Mesenchymal stem cell (in vitro differentiated cells and primary cell): ENCODE data around the gene MYO1D.
A peak's percentile ranks its signal among the peaks of the same experiment; 100 is the strongest.

ENCODE experiments used
- DNase-seq: peaks from one replicate; pipeline ENCODE4 v3.0.0-alpha.2; 2013
- H2AFZ ChIP-seq: one replicate; pipeline ENCODE4 v1.6.1; 2013; ENCODE audit warnings: low read depth, mild to moderate bottlenecking, control low read depth, inconsistent platforms, low read length, moderate library complexity
- H2AK5ac ChIP-seq: 2 replicates; pipeline ENCODE4 v1.6.1; 2013; ENCODE audit warnings: low read length, moderate library complexity, mild to moderate bottlenecking, inconsistent platforms; ENCODE audit not compliant: severe bottlenecking
- H2BK120ac ChIP-seq: one replicate; pipeline ENCODE4 v1.6.1; 2013; ENCODE audit warnings: low read depth, mild to moderate bottlenecking, inconsistent platforms, low read length, moderate library complexity
- H2BK12ac ChIP-seq, 2 experiments: one replicate each; pipeline ENCODE4 v1.6.1; 2013; ENCODE audit warnings: inconsistent platforms in 2 of 2, low read length in 2 of 2, mild to moderate bottlenecking in 2 of 2, moderate library complexity in 2 of 2, control low read depth in 1 of 2
- H2BK15ac ChIP-seq: one replicate; pipeline ENCODE4 v1.6.1; 2013; ENCODE audit warnings: mild to moderate bottlenecking, low read depth, inconsistent platforms; ENCODE audit not compliant: poor library complexity, severe bottlenecking
- H2BK5ac ChIP-seq: 2 replicates; pipeline ENCODE4 v1.6.1; 2013; ENCODE audit warnings: low read depth, mild to moderate bottlenecking, low read length, control low read depth, inconsistent platforms; ENCODE audit not compliant: poor library complexity, severe bottlenecking
- H3K14ac ChIP-seq, 2 experiments: one replicate each; pipeline ENCODE4 v1.6.1; 2013; ENCODE audit warnings: inconsistent platforms in 2 of 2, low read length in 2 of 2, control low read depth in 1 of 2, mild to moderate bottlenecking in 1 of 2, moderate library complexity in 1 of 2
- H3K18ac ChIP-seq, 2 experiments: one replicate each; pipeline ENCODE4 v1.6.1; 2013; ENCODE audit warnings: inconsistent platforms in 2 of 2, low read length in 2 of 2, control low read depth in 1 of 2, low read depth in 1 of 2, mild to moderate bottlenecking in 1 of 2
- H3K23ac ChIP-seq, 2 experiments: one replicate each; pipeline ENCODE4 v1.6.1; 2013; ENCODE audit warnings: inconsistent platforms in 2 of 2, low read length in 2 of 2, mild to moderate bottlenecking in 2 of 2, moderate library complexity in 2 of 2, control low read depth in 1 of 2
- H3K27ac ChIP-seq: 2 replicates; pipeline ENCODE4 v1.5.1; 2013; ENCODE audit warnings: mild to moderate bottlenecking, moderate library complexity, low read length, control low read depth, inconsistent platforms; ENCODE audit not compliant: poor library complexity, severe bottlenecking
- H3K27me3 ChIP-seq, 2 experiments: 2 replicates each; pipeline versions ENCODE4 v1.6.1 to v1.7.0; 2013; ENCODE audit warnings: low read length in 2 of 2, mild to moderate bottlenecking in 2 of 2, moderate library complexity in 2 of 2, control low read depth in 1 of 2, inconsistent platforms in 1 of 2; ENCODE audit not compliant: control insufficient read depth in 1 of 2, insufficient read depth in 1 of 2
- H3K36me3 ChIP-seq, 2 experiments: 2 replicates each; pipeline versions ENCODE4 v1.6.1 to v1.7.0; 2013; ENCODE audit warnings: low read length in 2 of 2, control low read depth in 1 of 2, inconsistent platforms in 1 of 2, low read depth in 1 of 2, mild to moderate bottlenecking in 1 of 2; ENCODE audit not compliant: insufficient read depth in 2 of 2, control insufficient read depth in 1 of 2
- H3K4ac ChIP-seq, 2 experiments: one replicate each; pipeline ENCODE4 v1.6.1; 2013; ENCODE audit warnings: inconsistent platforms in 2 of 2, low read length in 2 of 2, mild to moderate bottlenecking in 2 of 2, moderate library complexity in 2 of 2, control low read depth in 1 of 2, low read depth in 1 of 2
- H3K4me1 ChIP-seq: 2 replicates; pipeline ENCODE4 v1.6.1; 2013; ENCODE audit warnings: low read depth, low read length, control low read depth; ENCODE audit not compliant: control insufficient read depth, insufficient read depth
- H3K4me2 ChIP-seq: 2 replicates; pipeline ENCODE4 v1.6.1; 2013; ENCODE audit warnings: low read length, mild to moderate bottlenecking, inconsistent platforms; ENCODE audit not compliant: poor library complexity, severe bottlenecking
- H3K4me3 ChIP-seq, 2 experiments: 2 replicates each; pipeline versions ENCODE4 v1.5.1 to v1.7.0; 2013; ENCODE audit warnings: low read length in 2 of 2, mild to moderate bottlenecking in 2 of 2, control low read depth in 1 of 2, low read depth in 1 of 2; ENCODE audit not compliant: insufficient read depth in 1 of 2
- H3K79me1 ChIP-seq: replicated peaks from 2 replicates; pipeline ENCODE4 v1.6.1; 2013; ENCODE audit warnings: mild to moderate bottlenecking, control low read depth, low read length, inconsistent platforms; ENCODE audit not compliant: poor library complexity, severe bottlenecking
- H3K9ac ChIP-seq: 2 replicates; pipeline ENCODE4 v1.7.0; 2013; ENCODE audit warnings: mild to moderate bottlenecking, low read length, moderate library complexity
- H3K9me3 ChIP-seq: 2 replicates; pipeline ENCODE4 v1.7.0; 2013; ENCODE audit warnings: mild to moderate bottlenecking, low read length; ENCODE audit not compliant: control insufficient read depth
- H4K8ac ChIP-seq: one replicate; pipeline ENCODE4 v1.6.1; 2013; ENCODE audit warnings: inconsistent platforms, mild to moderate bottlenecking, low read length, moderate library complexity
- H4K91ac ChIP-seq: one replicate; pipeline ENCODE4 v1.6.1; 2013; ENCODE audit warnings: mild to moderate bottlenecking, low read length, inconsistent platforms
- WGBS: methylation state at CpG from one replicate; pipeline ENCODE4 v1.1.7; 2013; ENCODE audit warnings: mixed read lengths; 5-methylcytosine and 5-hydroxymethylcytosine counted together

Gene MYO1D

GRCh38 chr17:32549559-32549958 lies 327.4 kb downstream of the MYO1D start:
- H2BK12ac ChIP-seq: no peak overlapping the region
- DNase-seq: no peak
- H3K14ac ChIP-seq: no peak overlapping the region
- no peak overlapping the region for H3K18ac ChIP-seq
- no peak overlapping the region for H3K27ac ChIP-seq
- no peak overlapping the region for H2BK120ac ChIP-seq
- H2BK5ac ChIP-seq: no peak overlapping the region
- H3K79me1 ChIP-seq: no peaks in the 10 kb centered on the region
- no peak overlapping the region for H2AK5ac ChIP-seq
- WGBS: 54% methylated on average over 1 of the region's 3 CpGs
- no peaks in the 10 kb centered on the region for H3K36me3 ChIP-seq
- no peak overlapping the region for H3K4ac ChIP-seq
- H2AFZ ChIP-seq: no peak overlapping the region
- no peak overlapping the region for H4K91ac ChIP-seq
- H3K4me1 ChIP-seq: no peaks in the 10 kb centered on the region
- no peak overlapping the region for H3K4me2 ChIP-seq
- H3K4me3 ChIP-seq: no peak overlapping the region
- H3K9me3 ChIP-seq: no peaks in the 10 kb centered on the region
- peaks cover 0 to 13% of the 10 kb centered on the region in 2 experiments for H3K27me3 ChIP-seq
- no peak overlapping the region for H4K8ac ChIP-seq
- no peak overlapping the region for H2BK15ac ChIP-seq
- H3K23ac ChIP-seq: no peak overlapping the region
- no peak overlapping the region for H3K9ac ChIP-seq

- Histone ChIP-seq H3K18ac (peak overlapping the region in 1 of 2 experiments; percentile 21), H3K27me3 (peaks cover 0 to 13% of the 10 kb centered on the region in 2 experiments)
- WGBS: 39% methylated on average over 8 of the region's 8 CpGs
Observed at GRCh38 chr17:32546031-32546444, 330.9 kb downstream of the MYO1D start.

GRCh38 chr17:32542186-32542585 lies 334.7 kb downstream of the MYO1D start:
- H3K9ac ChIP-seq: no peak overlapping the region
- peaks cover 0 to 14% of the 10 kb centered on the region in 2 experiments for H3K36me3 ChIP-seq
- no peaks in the 10 kb centered on the region for H3K9me3 ChIP-seq
- no peak overlapping the region for H2BK120ac ChIP-seq
- no peak overlapping the region for H2BK5ac ChIP-seq
- no peak overlapping the region for H4K8ac ChIP-seq
- peaks cover 0 to 13% of the 10 kb centered on the region in 2 experiments for H3K27me3 ChIP-seq
- no peak overlapping the region for H2BK12ac ChIP-seq
- no peaks in the 10 kb centered on the region for H3K4me1 ChIP-seq
- no peak overlapping the region for H3K23ac ChIP-seq
- H2AFZ ChIP-seq: no peak overlapping the region
- H3K79me1 ChIP-seq: no peaks in the 10 kb centered on the region
- H3K18ac ChIP-seq: no peak overlapping the region
- H3K27ac ChIP-seq: no peak overlapping the region
- H3K4ac ChIP-seq: no peak overlapping the region
- 85% methylated on average over 7 of the region's 7 CpGs for WGBS
- H2AK5ac ChIP-seq: no peak overlapping the region
- H3K14ac ChIP-seq: no peak overlapping the region
- no peak overlapping the region for H4K91ac ChIP-seq
- no peak for DNase-seq
- no peak overlapping the region for H2BK15ac ChIP-seq
- H3K4me3 ChIP-seq: no peak overlapping the region
- no peak overlapping the region for H3K4me2 ChIP-seq

More at GRCh38 chr17:32546031-32546444, 330.9 kb downstream of the MYO1D start:
- DNase-seq: no peak
- Histone ChIP-seq H3K14ac (no peak overlapping the region), H3K4ac (no peak overlapping the region), H2AFZ (no peak overlapping the region), H4K91ac (no peak overlapping the region), H4K8ac (no peak overlapping the region), H3K4me2 (no peak overlapping the region), H3K4me3 (no peak overlapping the region), H3K27ac (no peak overlapping the region), H3K9me3 (no peaks in the 10 kb centered on the region), H2AK5ac (no peak overlapping the region), H2BK5ac (no peak overlapping the region), H3K9ac (no peak overlapping the region), H3K23ac (no peak overlapping the region), H2BK12ac (no peak overlapping the region), H3K36me3 (peaks cover 0 to 9% of the 10 kb centered on the region in 2 experiments), H2BK120ac (no peak overlapping the region), H2BK15ac (no peak overlapping the region), H3K79me1 (no peaks in the 10 kb centered on the region), H3K4me1 (no peaks in the 10 kb centered on the region)

DNA sequence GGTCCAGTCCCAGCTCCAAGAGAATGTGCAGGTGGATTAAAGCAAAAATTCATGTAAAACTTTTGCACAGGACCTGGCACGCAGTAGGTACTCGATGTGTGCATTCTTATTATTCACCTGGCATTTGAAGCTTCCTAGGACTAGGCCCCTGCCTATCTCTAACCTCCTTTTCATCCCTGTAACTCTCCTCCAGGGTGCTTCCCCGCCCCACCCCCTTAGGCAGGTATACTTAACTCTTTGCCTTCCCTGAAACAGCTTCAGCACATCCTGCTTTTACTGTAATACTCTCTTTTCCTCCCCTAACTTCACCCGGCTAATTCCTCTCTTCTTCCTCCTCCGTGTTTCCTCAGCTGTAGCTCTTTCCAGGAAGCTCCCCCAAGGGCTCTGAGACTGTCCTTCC lies 335.3 kb downstream of the MYO1D start:
- no peak overlapping the region for H4K8ac ChIP-seq
- no peak overlapping the region for H3K4ac ChIP-seq
- H3K27me3 ChIP-seq: peaks cover 0 to 13% of the 10 kb centered on the region in 2 experiments
- no peak for DNase-seq
- H3K4me2 ChIP-seq: no peak overlapping the region
- no peak overlapping the region for H2BK120ac ChIP-seq
- H3K36me3 ChIP-seq: peaks cover 0 to 14% of the 10 kb centered on the region in 2 experiments
- H3K23ac ChIP-seq: no peak overlapping the region
- no peaks in the 10 kb centered on the region for H3K4me1 ChIP-seq
- H3K9me3 ChIP-seq: no peaks in the 10 kb centered on the region
- H2BK15ac ChIP-seq: no peak overlapping the region
- H2BK5ac ChIP-seq: no peak overlapping the region
- no peak overlapping the region for H3K4me3 ChIP-seq
- no peak overlapping the region for H3K18ac ChIP-seq
- H3K79me1 ChIP-seq: no peaks in the 10 kb centered on the region
- no peak overlapping the region for H2AK5ac ChIP-seq
- H2BK12ac ChIP-seq: no peak overlapping the region
- WGBS: 68% methylated on average over 5 of the region's 5 CpGs
- no peak overlapping the region for H4K91ac ChIP-seq
- no peak overlapping the region for H3K27ac ChIP-seq
- H3K14ac ChIP-seq: no peak overlapping the region
- no peak overlapping the region for H3K9ac ChIP-seq
- no peak overlapping the region for H2AFZ ChIP-seq
